Lung (tissue), 12 donors: ENCODE measurements around the gene PCDH9. TPM values are rescaled to one million over a fixed set of nuclear protein-coding genes. Genes with fewer than 3 reads are reported as not detected.

ENCODE experiments used
- ATAC-seq: fragments of 200-7000 bp; cut with Tn5 transposase; one replicate; pipeline ENCODE4 v1.9.1; 2020; ENCODE audit warnings: moderate number of reproducible peaks; ENCODE audit not compliant: insufficient read depth, low FRiP score
- DNase-seq, 3 donors: peaks; one replicate each; pipeline ENCODE4 v3.0.0-alpha.2; 2013 to 2017
- H3K27ac ChIP-seq, 2 donors: one replicate each; pipeline ENCODE4 v1.5.1; 2013; ENCODE audit warnings: mild to moderate bottlenecking in 2 of 2, moderate library complexity in 2 of 2, control low read depth in 1 of 2, inconsistent platforms in 1 of 2, low read depth in 1 of 2, low read length in 1 of 2
- H3K27me3 ChIP-seq, 3 donors: one replicate each; pipeline ENCODE4 v1.5.1; 2013; ENCODE audit warnings: low read length in 2 of 3; ENCODE audit not compliant: control insufficient read depth in 3 of 3, insufficient read depth in 3 of 3
- H3K36me3 ChIP-seq, 4 donors: one replicate each; pipeline ENCODE4 v1.5.1; 2013; ENCODE audit warnings: low read length in 4 of 4, mild to moderate bottlenecking in 1 of 4, moderate library complexity in 1 of 4; ENCODE audit not compliant: control insufficient read depth in 4 of 4, insufficient read depth in 4 of 4
- H3K4me1 ChIP-seq, 5 donors: one replicate each; pipeline ENCODE4 v1.5.1; 2013; ENCODE audit warnings: low read length in 5 of 5, mild to moderate bottlenecking in 2 of 5, moderate library complexity in 1 of 5; ENCODE audit not compliant: control insufficient read depth in 5 of 5, insufficient read depth in 5 of 5
- H3K4me3 ChIP-seq: one replicate; pipeline ENCODE4 v1.5.1; 2013; ENCODE audit warnings: mild to moderate bottlenecking, control low read depth, moderate library complexity
- H3K9ac ChIP-seq, 2 donors: one replicate each; pipeline ENCODE4 v1.5.1; 2013; ENCODE audit warnings: low read length in 2 of 2, control low read depth in 1 of 2; ENCODE audit not compliant: insufficient read depth in 1 of 2
- H3K9me3 ChIP-seq, 4 donors: one replicate each; pipeline ENCODE4 v1.5.1; 2013; ENCODE audit warnings: low read length in 3 of 4, mild to moderate bottlenecking in 1 of 4, moderate library complexity in 1 of 4; ENCODE audit not compliant: control insufficient read depth in 4 of 4, insufficient read depth in 3 of 4
- WGBS, 2 donors: extraction: QIAGEN DNeasy Blood & Tissue Kit; methylation state at CpG; one replicate each; pipeline ENCODE4 v1.1.7; 2013; 5-methylcytosine and 5-hydroxymethylcytosine counted together
- polyA plus RNA-seq, 2 donors: library from polyadenylated mRNA; stranded (reverse); fragments of 200-250 nt; gene quantifications; one replicate each; pipeline ENCODE4 v1.2.1, GENCODE V29; 2013
- total RNA-seq, 2 donors: library from RNA; depleted of rRNA in 1 of 2; stranded (reverse); fragments of >200 nt in 1 of 2; gene quantifications; one replicate each; pipeline ENCODE4 v1.2.1, GENCODE V29; 2014 to 2021
- TF ChIP-seq, protein P1 (sequence below): IDR thresholded peaks from 2 replicates; pipeline ENCODE4 v1.5.1; 2012; ENCODE audit warnings: mild to moderate bottlenecking; ENCODE audit errors: control extremely low read depth, extremely low read depth
- donor health status: control.
- donor health status: control.
- donor health status: Bipolar disorder and iron deficiency.
- donor health status: healthy.
- donor health status: DM: yes; HTN: yes; CAD: no.

Gene PCDH9
- total and polyA plus RNA-seq, 4 donors: 0.68 to 22.2 (median 4.1) TPM

DNA sequence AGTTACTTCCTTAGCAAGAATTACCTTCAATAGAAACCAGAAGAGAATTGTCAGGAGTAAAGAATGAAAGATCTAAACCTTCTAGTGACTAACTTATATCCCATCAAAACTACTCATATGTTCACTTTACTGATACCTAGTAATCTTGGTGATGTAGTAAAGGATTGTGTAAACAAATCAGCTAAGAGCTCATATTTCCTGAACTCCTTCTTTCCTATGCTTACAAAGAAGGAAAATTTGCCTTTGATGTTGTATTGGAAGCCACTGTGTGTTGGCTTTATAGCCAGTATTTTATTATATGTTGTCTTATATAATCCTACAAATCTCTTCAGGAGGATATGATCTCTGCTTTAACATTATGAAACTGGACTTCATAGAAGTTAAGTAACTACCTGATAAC is 671.0 kb downstream of the PCDH9 start:
- DNase-seq: no peak
- Histone ChIP-seq H3K27me3 (no peaks in the 10 kb centered on the region), H3K36me3 (no peaks in the 10 kb centered on the region), H3K4me3 (no peak overlapping the region), H3K27ac (no peak overlapping the region), H3K9me3 (peaks cover 0 to 2% (median 0%) of the 10 kb centered on the region in 4 donors), H3K4me1 (peaks cover 0 to 2% (median 0%) of the 10 kb centered on the region in 5 donors), H3K9ac (no peak overlapping the region)
- ATAC-seq: no peak
- TF ChIP-seq, protein P1, sequence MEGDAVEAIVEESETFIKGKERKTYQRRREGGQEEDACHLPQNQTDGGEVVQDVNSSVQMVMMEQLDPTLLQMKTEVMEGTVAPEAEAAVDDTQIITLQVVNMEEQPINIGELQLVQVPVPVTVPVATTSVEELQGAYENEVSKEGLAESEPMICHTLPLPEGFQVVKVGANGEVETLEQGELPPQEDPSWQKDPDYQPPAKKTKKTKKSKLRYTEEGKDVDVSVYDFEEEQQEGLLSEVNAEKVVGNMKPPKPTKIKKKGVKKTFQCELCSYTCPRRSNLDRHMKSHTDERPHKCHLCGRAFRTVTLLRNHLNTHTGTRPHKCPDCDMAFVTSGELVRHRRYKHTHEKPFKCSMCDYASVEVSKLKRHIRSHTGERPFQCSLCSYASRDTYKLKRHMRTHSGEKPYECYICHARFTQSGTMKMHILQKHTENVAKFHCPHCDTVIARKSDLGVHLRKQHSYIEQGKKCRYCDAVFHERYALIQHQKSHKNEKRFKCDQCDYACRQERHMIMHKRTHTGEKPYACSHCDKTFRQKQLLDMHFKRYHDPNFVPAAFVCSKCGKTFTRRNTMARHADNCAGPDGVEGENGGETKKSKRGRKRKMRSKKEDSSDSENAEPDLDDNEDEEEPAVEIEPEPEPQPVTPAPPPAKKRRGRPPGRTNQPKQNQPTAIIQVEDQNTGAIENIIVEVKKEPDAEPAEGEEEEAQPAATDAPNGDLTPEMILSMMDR: no peak

DNA sequence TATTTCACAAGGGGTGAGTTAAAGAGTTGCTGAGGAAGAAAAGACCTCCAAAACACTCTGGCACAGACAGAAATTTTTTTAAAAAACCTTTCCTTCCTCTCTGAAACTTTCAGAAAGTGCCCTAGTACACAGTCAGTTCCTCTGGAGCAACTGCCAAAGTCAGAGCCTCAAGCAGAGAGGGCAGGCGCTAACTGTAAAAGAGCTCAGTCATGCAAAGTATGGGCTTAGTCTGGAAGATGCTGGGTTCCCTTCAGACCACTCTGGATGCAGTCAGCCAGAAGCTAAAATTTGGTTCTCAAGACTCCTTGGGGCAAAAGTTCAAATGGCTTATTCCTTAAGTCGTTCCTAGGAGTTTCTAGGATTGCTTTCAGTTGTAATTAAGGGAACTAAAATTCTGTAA is 671.6 kb downstream of the PCDH9 start:
- TF ChIP-seq, protein P1: no peak
- Histone ChIP-seq H3K4me3 (no peak overlapping the region), H3K27ac (no peak overlapping the region), H3K9me3 (peaks cover 0 to 2% (median 0%) of the 10 kb centered on the region in 4 donors), H3K27me3 (no peaks in the 10 kb centered on the region), H3K4me1 (peaks cover 0 to 2% (median 0%) of the 10 kb centered on the region in 5 donors), H3K36me3 (no peaks in the 10 kb centered on the region), H3K9ac (no peak overlapping the region)
- WGBS, 2 donors: 71% methylated on average over 2 of the region's 2 CpGs
- DNase-seq (peak in 1 of 3 donors; percentile 38), ATAC-seq (no peak)

DNA sequence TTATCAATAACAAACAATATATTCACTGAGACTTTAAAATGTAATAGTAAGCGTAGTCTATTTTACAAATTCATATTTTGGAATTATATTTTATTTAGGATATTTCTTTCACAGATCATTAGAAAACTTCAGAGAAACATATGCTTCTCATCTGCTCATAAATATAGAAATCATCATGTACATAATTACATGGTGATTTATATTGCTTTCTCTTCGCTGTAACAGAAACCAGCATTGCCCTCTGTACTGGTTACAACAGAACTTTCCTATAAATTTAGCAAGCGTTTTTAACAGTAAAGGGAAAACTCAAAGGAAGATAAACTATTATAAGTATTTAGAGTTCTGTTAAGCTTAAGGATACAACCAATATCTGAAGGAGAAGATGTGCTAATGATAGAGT is 672.8 kb downstream of the PCDH9 start:
- TF ChIP-seq, protein P1: no peak
- Histone ChIP-seq H3K9ac (no peak overlapping the region), H3K27ac (no peak overlapping the region), H3K4me3 (no peak overlapping the region), H3K27me3 (no peaks in the 10 kb centered on the region), H3K4me1 (peaks cover 0 to 2% (median 0%) of the 10 kb centered on the region in 5 donors), H3K9me3 (peaks cover 0 to 2% (median 0%) of the 10 kb centered on the region in 4 donors), H3K36me3 (no peaks in the 10 kb centered on the region)
- ATAC-seq (no peak), DNase-seq (no peak)
- WGBS, 2 donors: 90 to 91% methylated on average over 3 of the region's 3 CpGs

DNA sequence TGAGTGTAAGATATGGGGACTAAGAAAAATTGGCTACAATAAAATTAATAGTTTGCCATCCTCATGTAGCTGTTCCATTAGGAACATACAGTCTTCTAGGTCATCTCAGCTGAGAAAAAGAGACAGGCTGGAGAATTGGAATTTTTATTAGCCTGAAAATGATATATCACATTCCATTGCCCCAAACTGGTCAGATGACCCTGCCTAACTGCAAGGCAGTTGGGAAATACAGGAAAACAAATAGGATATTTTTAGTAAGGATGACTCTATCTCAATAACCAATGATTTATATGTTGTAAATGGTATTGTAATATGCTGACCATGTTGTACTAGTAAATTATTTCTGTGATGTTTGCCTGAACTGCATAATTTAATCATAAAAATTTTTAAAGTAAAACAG is 673.8 kb downstream of the PCDH9 start:
- Histone ChIP-seq H3K4me1 (peaks cover 0 to 2% (median 0%) of the 10 kb centered on the region in 5 donors), H3K27ac (no peak overlapping the region), H3K9me3 (peaks cover 0 to 2% (median 0%) of the 10 kb centered on the region in 4 donors), H3K4me3 (no peak overlapping the region), H3K27me3 (no peaks in the 10 kb centered on the region), H3K9ac (no peak overlapping the region), H3K36me3 (no peaks in the 10 kb centered on the region)
- DNase-seq (no peak), ATAC-seq (no peak)
- TF ChIP-seq, protein P1: no peak
